Lung (tissue), 12 donors: Measurements from ENCODE around the gene WDPCP. TPM values are rescaled to one million over a fixed set of nuclear protein-coding genes. Genes with fewer than 3 reads are reported as not detected.

Experiments
- ATAC-seq: fragments of 200-7000 bp; cut with Tn5 transposase; one replicate; pipeline ENCODE4 v1.9.1; 2020; ENCODE audit warnings: moderate number of reproducible peaks; ENCODE audit not compliant: insufficient read depth, low FRiP score
- DNase-seq, 3 donors: peaks; one replicate each; pipeline ENCODE4 v3.0.0-alpha.2; 2013 to 2017
- H3K27ac ChIP-seq, 2 donors: one replicate each; pipeline ENCODE4 v1.5.1; 2013; ENCODE audit warnings: mild to moderate bottlenecking in 2 of 2, moderate library complexity in 2 of 2, control low read depth in 1 of 2, inconsistent platforms in 1 of 2, low read depth in 1 of 2, low read length in 1 of 2
- H3K27me3 ChIP-seq, 3 donors: one replicate each; pipeline ENCODE4 v1.5.1; 2013; ENCODE audit warnings: low read length in 2 of 3; ENCODE audit not compliant: control insufficient read depth in 3 of 3, insufficient read depth in 3 of 3
- H3K36me3 ChIP-seq, 4 donors: one replicate each; pipeline ENCODE4 v1.5.1; 2013; ENCODE audit warnings: low read length in 4 of 4, mild to moderate bottlenecking in 1 of 4, moderate library complexity in 1 of 4; ENCODE audit not compliant: control insufficient read depth in 4 of 4, insufficient read depth in 4 of 4
- H3K4me1 ChIP-seq, 5 donors: one replicate each; pipeline ENCODE4 v1.5.1; 2013; ENCODE audit warnings: low read length in 5 of 5, mild to moderate bottlenecking in 2 of 5, moderate library complexity in 1 of 5; ENCODE audit not compliant: control insufficient read depth in 5 of 5, insufficient read depth in 5 of 5
- H3K4me3 ChIP-seq: one replicate; pipeline ENCODE4 v1.5.1; 2013; ENCODE audit warnings: mild to moderate bottlenecking, control low read depth, moderate library complexity
- H3K9ac ChIP-seq, 2 donors: one replicate each; pipeline ENCODE4 v1.5.1; 2013; ENCODE audit warnings: low read length in 2 of 2, control low read depth in 1 of 2; ENCODE audit not compliant: insufficient read depth in 1 of 2
- H3K9me3 ChIP-seq, 4 donors: one replicate each; pipeline ENCODE4 v1.5.1; 2013; ENCODE audit warnings: low read length in 3 of 4, mild to moderate bottlenecking in 1 of 4, moderate library complexity in 1 of 4; ENCODE audit not compliant: control insufficient read depth in 4 of 4, insufficient read depth in 3 of 4
- CTCF ChIP-seq: IDR thresholded peaks from 2 replicates; pipeline ENCODE4 v1.5.1; 2012; ENCODE audit warnings: mild to moderate bottlenecking; ENCODE audit errors: control extremely low read depth, extremely low read depth
- WGBS, 2 donors: extraction: QIAGEN DNeasy Blood & Tissue Kit; methylation state at CpG; one replicate each; pipeline ENCODE4 v1.1.7; 2013; 5-methylcytosine and 5-hydroxymethylcytosine counted together
- polyA plus RNA-seq, 2 donors: library from polyadenylated mRNA; stranded (reverse); fragments of 200-250 nt; gene quantifications; one replicate each; pipeline ENCODE4 v1.2.1, GENCODE V29; 2013
- total RNA-seq, 2 donors: library from RNA; depleted of rRNA in 1 of 2; stranded (reverse); fragments of >200 nt in 1 of 2; gene quantifications; one replicate each; pipeline ENCODE4 v1.2.1, GENCODE V29; 2014 to 2021
- donor health status: control.
- donor health status: control.
- donor health status: Bipolar disorder and iron deficiency.
- donor health status: healthy.
- donor health status: DM: yes; HTN: yes; CAD: no.

The WDPCP gene
- total and polyA plus RNA-seq, 4 donors = 2.3 to 40.7 (median 8.6) TPM

DNA sequence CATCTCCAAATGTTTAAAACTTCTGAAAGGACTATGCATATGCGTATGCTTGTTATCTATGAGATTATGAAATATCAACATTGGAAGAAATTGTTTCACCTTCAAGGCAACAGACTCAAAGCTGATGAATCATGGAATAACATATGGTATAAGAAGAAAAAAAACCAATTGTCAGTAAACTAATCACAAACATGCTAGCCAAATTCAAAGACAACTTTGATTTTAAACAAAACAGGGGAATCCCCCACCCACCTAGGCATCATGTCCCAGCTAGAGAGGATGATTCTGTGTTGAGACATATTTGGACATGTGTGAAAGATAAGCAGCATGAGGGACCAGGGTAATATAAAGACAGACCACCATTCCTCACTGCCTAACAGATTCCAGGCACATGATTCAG lies 147.7 kb downstream of the WDPCP start:
- DNase-seq = no peak
- WGBS, 2 donors = 93% methylated on average over 1 of the region's 1 CpG
- no peak for TF ChIP-seq CTCF

GRCh38 chr2:63438181-63438580 lies 150.1 kb downstream of the WDPCP start:
- no peak for TF ChIP-seq CTCF
- H3K4me3 ChIP-seq = no peak overlapping the region
- ATAC-seq = no peak
- WGBS, 2 donors = 92% methylated on average over 1 of the region's 1 CpG
- peaks cover 0 to 10% (median 0%) of the 10 kb centered on the region in 5 donors for H3K4me1 ChIP-seq
- peaks cover 0 to 3% (median 2%) of the 10 kb centered on the region in 4 donors for H3K36me3 ChIP-seq
- no peaks in the 10 kb centered on the region for H3K27me3 ChIP-seq
- H3K9ac ChIP-seq = no peak overlapping the region
- H3K9me3 ChIP-seq = no peaks in the 10 kb centered on the region
- H3K27ac ChIP-seq = no peak overlapping the region
- peak in 1 of 3 donors; percentile 22 for DNase-seq

More for the DNA sequence above, 147.7 kb downstream of the WDPCP start:
- Histone ChIP-seq H3K27me3 (no peaks in the 10 kb centered on the region), H3K4me1 (no peaks in the 10 kb centered on the region), H3K9ac (no peak overlapping the region), H3K4me3 (no peak overlapping the region), H3K9me3 (no peaks in the 10 kb centered on the region), H3K27ac (no peak overlapping the region), H3K36me3 (peaks cover 0 to 3% (median 2%) of the 10 kb centered on the region in 4 donors)
- ATAC-seq = no peak

- no peak for TF ChIP-seq CTCF
- Histone ChIP-seq H3K4me3 (no peak overlapping the region), H3K9ac (no peak overlapping the region), H3K36me3 (peaks cover 0 to 3% (median 2%) of the 10 kb centered on the region in 4 donors), H3K27me3 (no peaks in the 10 kb centered on the region), H3K4me1 (peaks cover 0 to 10% (median 5%) of the 10 kb centered on the region in 5 donors), H3K9me3 (no peaks in the 10 kb centered on the region), H3K27ac (no peak overlapping the region)
- DNase-seq (no peak), ATAC-seq (no peak)
These were observed 151.8 kb downstream of the WDPCP start for GRCh38 chr2:63436488-63436887.

DNA sequence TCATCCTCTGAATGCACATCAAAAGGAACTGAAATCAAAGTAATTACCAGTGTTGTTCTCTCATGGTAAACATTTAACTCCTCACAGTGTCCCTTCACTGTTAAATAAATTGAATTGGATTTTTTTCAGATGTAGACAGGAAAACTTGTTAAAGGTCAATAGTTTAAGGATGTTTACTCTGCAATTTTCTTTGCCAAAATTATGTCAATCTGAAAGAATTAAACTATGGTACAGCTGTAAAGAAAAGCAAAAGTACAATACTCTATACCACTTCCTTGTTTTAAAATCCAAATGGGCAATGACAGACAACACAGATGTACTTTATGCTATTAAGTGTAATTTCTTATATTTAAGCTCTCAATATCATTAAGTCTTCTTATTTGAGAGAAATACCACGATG lies 153.2 kb downstream of the WDPCP start:
- Histone ChIP-seq H3K27ac (no peak overlapping the region), H3K36me3 (peaks cover 0 to 3% (median 2%) of the 10 kb centered on the region in 4 donors), H3K4me3 (no peak overlapping the region), H3K27me3 (no peaks in the 10 kb centered on the region), H3K4me1 (peaks cover 0 to 10% (median 5%) of the 10 kb centered on the region in 5 donors), H3K9me3 (no peaks in the 10 kb centered on the region), H3K9ac (no peak overlapping the region)
- no peak for ATAC-seq
- 21 to 63% methylated on average over 1 of the region's 1 CpG for WGBS, 2 donors
- no peak for TF ChIP-seq CTCF
- peak in 2 of 3 donors; percentile 58 for DNase-seq
